ENCODE measurements around the gene RAD51B.

Gene RAD51B

GRCh38 chr14:68306265-68306933 is 486.8 kb downstream of the RAD51B start:
- Histone ChIP-seq H3K27ac (no peak overlapping the region), H3K4me3 (no peak overlapping the region), H3K9me3 (replicated peaks in 1 of 11) (peaks cover 18 to 27% (median 25%) of the 10 kb centered on the region in 11 experiments), H3K27me3 (no peaks in the 10 kb centered on the region), H3K4me2 (peak overlapping the region in 2 of 11 experiments; percentile 10 to 26; a peak in 3 of 22 replicates), H3K9ac (no peak overlapping the region), H4K20me1 (no peaks in the 10 kb centered on the region), H3K36me3 (peaks cover 0 to 10% (median 4%) of the 10 kb centered on the region in 11 experiments; a peak in 9 of 22 replicates), H3K4me1 (peaks cover 12 to 63% (median 34%) of the 10 kb centered on the region in 10 experiments)
- no peak for TF ChIP-seq Cebpa-rat (IDR thresholded peaks at IDR 0.05)

GRCh38 chr14:68306934-68307789 is 487.6 kb downstream of the RAD51B start:
- Histone ChIP-seq H3K9ac (no peak overlapping the region), H3K27me3 (no peaks in the 10 kb centered on the region), H3K4me3 (no peak overlapping the region), H3K36me3 (peaks cover 0 to 5% (median 0%) of the 10 kb centered on the region in 11 experiments; a peak in 7 of 22 replicates), H3K9me3 (replicated peaks in 1 of 11) (peaks cover 10 to 20% (median 17%) of the 10 kb centered on the region in 11 experiments), H3K27ac (no peak overlapping the region), H4K20me1 (no peaks in the 10 kb centered on the region), H3K4me2 (peak overlapping the region in 4 of 11 experiments; percentile 10 to 62 (median 50); a peak in 6 of 22 replicates), H3K4me1 (peaks cover 12 to 61% (median 34%) of the 10 kb centered on the region in 10 experiments)
- no peak for TF ChIP-seq Cebpa-rat (IDR thresholded peaks at IDR 0.05)

- Histone ChIP-seq H3K27me3 (no peaks in the 10 kb centered on the region), H3K36me3 (peaks cover 0 to 4% (median 0%) of the 10 kb centered on the region in 11 experiments; a peak in 2 of 22 replicates), H3K27ac (no peak overlapping the region), H3K4me1 (peaks cover 12 to 61% (median 34%) of the 10 kb centered on the region in 10 experiments), H3K9ac (no peak overlapping the region), H3K4me3 (no peak overlapping the region), H4K20me1 (no peaks in the 10 kb centered on the region), H3K9me3 (replicated peaks in 1 of 11) (peaks cover 4 to 14% (median 11%) of the 10 kb centered on the region in 11 experiments; a peak in 21 of 22 replicates), H3K4me2 (peak overlapping the region in 6 of 11 experiments; percentile 6 to 62 (median 48); a peak in 9 of 22 replicates)
- TF ChIP-seq Cebpa-rat (IDR thresholded peaks at IDR 0.05) = no peak
Observed at GRCh38 chr14:68307790-68308168, 488.2 kb downstream of the RAD51B start.

GRCh38 chr14:68308726-68309520 is 489.3 kb downstream of the RAD51B start:
- H3K4me1 ChIP-seq = peaks cover 12 to 67% (median 38%) of the 10 kb centered on the region in 10 experiments
- peak overlapping the region; percentile 40 to 82 (median 58); a peak in 20 of 22 replicates for H3K4me2 ChIP-seq
- no peaks in the 10 kb centered on the region for H4K20me1 ChIP-seq
- peak overlapping the region in 8 of 11 experiments; percentile 12 to 66 (median 44); a peak in 14 of 22 replicates for H3K27ac ChIP-seq
- H3K4me3 ChIP-seq = no peak overlapping the region
- H3K36me3 ChIP-seq = no peaks in the 10 kb centered on the region
- TF ChIP-seq Cebpa-rat (IDR thresholded peaks at IDR 0.05) = no peak
- no peaks in the 10 kb centered on the region for H3K27me3 ChIP-seq
- peak overlapping the region in 2 of 11 experiments; percentile 6 to 14; a peak in 3 of 22 replicates for H3K9ac ChIP-seq
- H3K9me3 ChIP-seq (replicated peaks in 1 of 11) = peaks cover 0 to 11% (median 0%) of the 10 kb centered on the region in 11 experiments; a peak in 5 of 22 replicates

- Histone ChIP-seq H3K9ac (peak overlapping the region in 1 of 11 experiments; percentile 6; a peak in 2 of 22 replicates), H3K9me3 (replicated peaks in 1 of 11) (peaks cover 0 to 14% (median 0%) of the 10 kb centered on the region in 11 experiments; a peak in 4 of 22 replicates), H3K36me3 (no peaks in the 10 kb centered on the region), H3K4me3 (no peak overlapping the region), H3K4me2 (peak overlapping the region; percentile 40 to 82 (median 58)), H4K20me1 (no peaks in the 10 kb centered on the region), H3K4me1 (peaks cover 12 to 71% (median 38%) of the 10 kb centered on the region in 10 experiments), H3K27me3 (no peaks in the 10 kb centered on the region), H3K27ac (peak overlapping the region in 8 of 11 experiments; percentile 12 to 66 (median 50); a peak in 13 of 22 replicates)
- TF ChIP-seq Cebpa-rat (IDR thresholded peaks at IDR 0.05) = no peak
Observed at GRCh38 chr14:68309616-68310015, 490.0 kb downstream of the RAD51B start.

GRCh38 chr14:68312300-68312699 is 492.7 kb downstream of the RAD51B start:
- no peaks in the 10 kb centered on the region for H4K20me1 ChIP-seq
- no peak overlapping the region for H3K27ac ChIP-seq
- H3K36me3 ChIP-seq = peaks cover 0 to 4% (median 0%) of the 10 kb centered on the region in 11 experiments; a peak in 2 of 22 replicates
- no peak overlapping the region for H3K4me3 ChIP-seq
- no peak overlapping the region for H3K4me2 ChIP-seq
- H3K4me1 ChIP-seq = peaks cover 12 to 52% (median 36%) of the 10 kb centered on the region in 10 experiments
- no peak for TF ChIP-seq Cebpa-rat (IDR thresholded peaks at IDR 0.05)
- peaks cover 0 to 26% (median 6%) of the 10 kb centered on the region in 11 experiments; a peak in 7 of 22 replicates for H3K9me3 ChIP-seq (replicated peaks in 1 of 11)
- no peaks in the 10 kb centered on the region for H3K27me3 ChIP-seq
- no peak overlapping the region for H3K9ac ChIP-seq

GRCh38 chr14:68312884-68313610 is 493.5 kb downstream of the RAD51B start:
- H3K27ac ChIP-seq = no peak overlapping the region
- H3K36me3 ChIP-seq = peaks cover 0 to 4% (median 0%) of the 10 kb centered on the region in 11 experiments; a peak in 2 of 22 replicates
- H4K20me1 ChIP-seq = no peaks in the 10 kb centered on the region
- H3K9me3 ChIP-seq (replicated peaks in 1 of 11) = peaks cover 0 to 26% (median 7%) of the 10 kb centered on the region in 11 experiments; a peak in 7 of 22 replicates
- TF ChIP-seq Cebpa-rat (IDR thresholded peaks at IDR 0.05) = no peak
- H3K9ac ChIP-seq = no peak overlapping the region
- peak overlapping the region in 2 of 11 experiments; percentile 27 to 43; a peak in 4 of 22 replicates for H3K4me2 ChIP-seq
- peaks cover 12 to 45% (median 31%) of the 10 kb centered on the region in 10 experiments for H3K4me1 ChIP-seq
- H3K27me3 ChIP-seq = no peaks in the 10 kb centered on the region
- no peak overlapping the region for H3K4me3 ChIP-seq
